H9 (cell line): Measurements from ENCODE around the gene EPB41L2. TPM values are rescaled to one million over a fixed set of nuclear protein-coding genes. Genes with fewer than 3 reads are reported as not detected.

ENCODE experiments used
- DNase-seq: peaks from one replicate; pipeline ENCODE4 v3.0.0-alpha.2; 2017
- H2AFZ ChIP-seq: one replicate; pipeline ENCODE4 v1.6.1; 2013; ENCODE audit warnings: mild to moderate bottlenecking, low read length, control low read depth, moderate library complexity
- H2AK5ac ChIP-seq: 2 replicates; pipeline ENCODE4 v1.6.1; 2013; ENCODE audit warnings: low read length, control low read depth, mixed read lengths; ENCODE audit not compliant: insufficient read length
- H2BK120ac ChIP-seq: one replicate; pipeline ENCODE4 v1.6.1; 2013; ENCODE audit warnings: low read depth, mild to moderate bottlenecking, low read length, control low read depth, inconsistent platforms; ENCODE audit not compliant: poor library complexity, severe bottlenecking
- H2BK12ac ChIP-seq: 2 replicates; pipeline ENCODE4 v1.6.1; 2013; ENCODE audit warnings: low read length, control low read depth, mixed read lengths, low read depth; ENCODE audit not compliant: insufficient read length
- H2BK15ac ChIP-seq: 2 replicates; pipeline ENCODE4 v1.6.1; 2013; ENCODE audit warnings: low read depth, low read length, control low read depth
- H2BK20ac ChIP-seq: one replicate; pipeline ENCODE4 v1.6.1; 2013; ENCODE audit warnings: low read depth, mild to moderate bottlenecking, low read length, control low read depth, inconsistent platforms; ENCODE audit not compliant: poor library complexity, severe bottlenecking
- H2BK5ac ChIP-seq: 2 replicates; pipeline ENCODE4 v1.6.1; 2013; ENCODE audit warnings: low read length, control low read depth, mixed read lengths; ENCODE audit not compliant: insufficient read length
- H3K14ac ChIP-seq: 2 replicates; pipeline ENCODE4 v1.6.1; 2013; ENCODE audit warnings: low read length, control low read depth; ENCODE audit not compliant: insufficient read depth
- H3K18ac ChIP-seq: 2 replicates; pipeline ENCODE4 v1.6.1; 2013; ENCODE audit warnings: low read depth, mild to moderate bottlenecking, mixed read lengths, low read length, control low read depth; ENCODE audit not compliant: insufficient read length
- H3K23ac ChIP-seq: 2 replicates; pipeline ENCODE4 v1.6.1; 2013; ENCODE audit warnings: low read length, control low read depth, mixed read lengths, low read depth; ENCODE audit not compliant: insufficient read length
- H3K23me2 ChIP-seq: 2 replicates; pipeline ENCODE4 v1.6.1; 2013; ENCODE audit warnings: low read depth, mild to moderate bottlenecking, mixed read lengths, low read length, control low read depth; ENCODE audit not compliant: insufficient read length, poor library complexity, severe bottlenecking
- H3K27ac ChIP-seq: 2 replicates; pipeline ENCODE4 v1.5.1; 2013; ENCODE audit warnings: low read length, control low read depth, mixed read lengths, low read depth; ENCODE audit not compliant: insufficient read length
- H3K27me3 ChIP-seq: 2 replicates; pipeline ENCODE4 v1.6.1; 2013; ENCODE audit warnings: low read length, control low read depth, inconsistent platforms; ENCODE audit not compliant: insufficient read depth
- H3K4ac ChIP-seq: 2 replicates; pipeline ENCODE4 v1.6.1; 2013; ENCODE audit warnings: low read depth, mild to moderate bottlenecking, control low read depth, inconsistent platforms, low read length, moderate library complexity
- H3K4me1 ChIP-seq: 2 replicates; pipeline ENCODE4 v1.6.1; 2013; ENCODE audit warnings: low read length, control low read depth, inconsistent platforms; ENCODE audit not compliant: insufficient read depth
- H3K4me2 ChIP-seq: 2 replicates; pipeline ENCODE4 v1.6.1; 2013; ENCODE audit warnings: low read length, control low read depth, mixed read lengths; ENCODE audit not compliant: insufficient read length, insufficient read depth
- H3K56ac ChIP-seq: 2 replicates; pipeline ENCODE4 v1.6.1; 2013; ENCODE audit warnings: low read depth, mild to moderate bottlenecking, mixed read lengths, low read length, control low read depth; ENCODE audit not compliant: insufficient read length
- H3K79me1 ChIP-seq: 2 replicates; pipeline ENCODE4 v1.6.1; 2013; ENCODE audit warnings: low read depth, mild to moderate bottlenecking, moderate library complexity, low read length, control low read depth, inconsistent platforms; ENCODE audit not compliant: insufficient read depth, poor library complexity, severe bottlenecking
- H3K79me2 ChIP-seq: 2 replicates; pipeline ENCODE4 v1.6.1; 2013; ENCODE audit warnings: low read length, control low read depth, inconsistent platforms; ENCODE audit not compliant: insufficient read depth
- H3K9ac ChIP-seq: 2 replicates; pipeline ENCODE4 v1.6.1; 2013; ENCODE audit warnings: low read length, control low read depth, mixed read lengths; ENCODE audit not compliant: insufficient read length; ENCODE audit errors: extremely low read depth
- H3K9me3 ChIP-seq: one replicate; pipeline ENCODE4 v1.6.1; 2013; ENCODE audit warnings: low read depth, low read length, inconsistent platforms; ENCODE audit not compliant: control insufficient read depth
- H3T11ph ChIP-seq: one replicate; pipeline ENCODE4 v1.6.1; 2013; ENCODE audit warnings: mild to moderate bottlenecking, low read length, control low read depth, inconsistent platforms
- H4K20me1 ChIP-seq: one replicate; pipeline ENCODE4 v1.6.1; 2013; ENCODE audit not compliant: control insufficient read depth, insufficient read length, insufficient read depth
- H4K5ac ChIP-seq: 2 replicates; pipeline ENCODE4 v1.6.1; 2013; ENCODE audit warnings: low read depth, mild to moderate bottlenecking, mixed read lengths, low read length, control low read depth; ENCODE audit not compliant: insufficient read length
- H4K8ac ChIP-seq: replicated peaks from 2 replicates; pipeline ENCODE4 v1.6.1; 2013; ENCODE audit warnings: low read length, control low read depth, mixed read lengths, low read depth; ENCODE audit not compliant: insufficient read length
- H4K91ac ChIP-seq: 2 replicates; pipeline ENCODE4 v1.6.1; 2013; ENCODE audit warnings: low read depth, mild to moderate bottlenecking, moderate library complexity, mixed read lengths, low read length, control low read depth; ENCODE audit not compliant: insufficient read length
- H3K27ac Mint-ChIP-seq, 3 experiments: 2 replicates in 2 of 3; 3 replicates in 1 of 3; pipeline ENCODE4 v1.8.0; 2020 to 2021; ENCODE audit warnings: mixed read lengths in 3 of 3, mild to moderate bottlenecking in 1 of 3, moderate library complexity in 1 of 3
- H3K27me3 Mint-ChIP-seq: 2 replicates; pipeline ENCODE4 v1.8.0; 2021; ENCODE audit warnings: low read depth, mild to moderate bottlenecking, moderate library complexity, mixed read lengths
- H3K36me3 Mint-ChIP-seq, 3 experiments: 2 replicates in 2 of 3; 3 replicates in 1 of 3; pipeline ENCODE4 v1.8.0; 2020 to 2021; ENCODE audit warnings: low read depth in 3 of 3, mixed read lengths in 3 of 3; ENCODE audit not compliant: insufficient read depth in 1 of 3
- H3K4me1 Mint-ChIP-seq, 2 experiments: 2 replicates each; pipeline ENCODE4 v1.8.0; 2020; ENCODE audit warnings: mixed read lengths in 2 of 2
- H3K4me3 Mint-ChIP-seq, 2 experiments: 2 replicates in 1 of 2; 3 replicates in 1 of 2; pipeline ENCODE4 v1.8.0; 2020 to 2021; ENCODE audit warnings: mild to moderate bottlenecking in 2 of 2, mixed read lengths in 2 of 2, moderate library complexity in 1 of 2
- H3K9me3 Mint-ChIP-seq, 2 experiments: 2 replicates in 1 of 2; 3 replicates in 1 of 2; pipeline ENCODE4 v1.8.0; 2020; ENCODE audit warnings: mild to moderate bottlenecking in 2 of 2, mixed read lengths in 2 of 2, moderate library complexity in 1 of 2
- CTCF ChIP-seq: fragments of 200-600 bp; sonication (generic); conservative IDR thresholded peaks from 3 replicates; pipeline ENCODE4 v1.8.0; 2021; ENCODE audit warnings: antibody characterized with exemption, mild to moderate bottlenecking
- WGBS: extraction: QIAGEN DNeasy Blood & Tissue Kit; methylation state at CpG from one replicate; pipeline ENCODE4 v1.1.7; 2013; ENCODE audit warnings: missing lambda C conversion rate, low lambda C conversion rate, mixed read lengths; ENCODE audit not compliant: insufficient read length; ENCODE audit errors: extremely low coverage; 5-methylcytosine and 5-hydroxymethylcytosine counted together
- total RNA-seq: library from RNA; stranded (reverse); gene quantifications from 2 replicates; pipeline ENCODE4 v1.2.1, GENCODE V29; 2021

Gene EPB41L2
- total RNA-seq, 1 experiment from 2014 or later, result 90.2 TPM

DNA sequence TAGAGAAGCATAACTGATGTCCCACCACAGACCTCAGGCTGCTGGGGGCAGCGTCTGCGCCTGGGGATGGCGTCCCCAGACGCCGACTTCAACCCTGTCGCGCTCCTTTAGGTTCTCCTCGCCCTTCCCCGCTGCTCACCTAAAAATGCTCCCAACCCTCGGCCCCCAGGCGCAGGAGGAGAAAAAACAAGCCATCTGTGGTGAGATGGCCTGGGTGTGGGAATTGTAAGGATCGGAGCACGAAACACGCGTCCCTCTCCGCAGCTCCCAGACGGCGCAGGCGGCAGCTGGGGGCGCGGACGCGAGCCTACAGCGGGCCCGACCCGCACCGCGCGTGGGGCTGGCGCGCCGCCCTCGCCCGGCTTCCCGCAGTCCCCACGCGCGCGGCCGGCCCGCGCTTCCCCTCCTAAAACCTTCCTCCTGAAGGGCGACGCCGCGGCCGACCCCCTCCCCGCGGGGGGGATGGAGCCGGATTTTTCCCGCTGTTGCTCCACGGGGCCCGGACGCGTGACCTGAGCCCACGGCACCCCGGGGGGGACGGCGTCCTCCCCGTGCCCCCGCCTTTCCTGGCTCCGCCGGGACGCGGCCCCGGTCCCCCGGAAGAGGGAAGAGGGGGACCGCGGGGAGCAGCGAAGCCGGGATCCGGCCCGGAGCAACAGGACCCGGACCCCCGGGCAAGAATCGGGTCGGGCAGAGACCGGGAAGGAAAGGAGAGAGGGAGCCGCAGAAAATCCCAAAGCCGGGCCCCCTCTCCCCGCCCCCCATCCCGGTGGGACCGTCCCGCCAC, 611 bp downstream of the EPB41L2 start:
- Histone ChIP-seq H3K56ac (no peak overlapping the region), H2BK120ac (no peak overlapping the region), H4K5ac (no peak overlapping the region), H3K27me3 (no peaks in the 10 kb centered on the region), H3K79me1 (no peaks in the 10 kb centered on the region), H2BK20ac (no peak overlapping the region), H4K8ac (no peak overlapping the region), H3K9me3 (no peaks in the 10 kb centered on the region), H3K9ac (peak overlapping the region; percentile 67), H3K79me2 (peaks cover 3% of the 10 kb centered on the region; the same call in 1 of the 2 replicates), H3K14ac (no peak overlapping the region; the same call in none of the 2 replicates), H4K91ac (no peak overlapping the region), H3K4ac (no peak overlapping the region), H2BK12ac (no peak overlapping the region), H2AFZ (no peak overlapping the region), H3K4me2 (peak overlapping the region; percentile 85), H3K27ac (no peak overlapping the region), H3K4me1 (0 out of 2 replicates have a peak, but pooled peaks cover 4% of the 10 kb centered on the region), H3K23ac (no peak overlapping the region), H2AK5ac (no peak overlapping the region), H3K23me2 (peaks cover 12% of the 10 kb centered on the region), H3K18ac (peak overlapping the region; percentile 34), H2BK5ac (no peak overlapping the region), H2BK15ac (no peak overlapping the region), H4K20me1 (no peaks in the 10 kb centered on the region), H3T11ph (no peak overlapping the region)
- H3K27me3 Mint-ChIP-seq, result peaks cover 21% of the 10 kb centered on the region
- H3K9me3 Mint-ChIP-seq, result no peaks in the 10 kb centered on the region; a peak in 1 of 5 replicates
- peak; percentile 32 for DNase-seq
- TF ChIP-seq CTCF, result no peak
- H3K36me3 Mint-ChIP-seq, result peaks cover 0 to 4% (median 0%) of the 10 kb centered on the region in 3 experiments; a peak in 2 of 7 replicates
- H3K4me3 Mint-ChIP-seq, result peak overlapping the region; percentile 87 to 91
- peak overlapping the region in 2 of 3 experiments; percentile 55 to 92; a peak in 4 of 7 replicates for H3K27ac Mint-ChIP-seq
- no CpG with 5 or more reads among the region's 84 CpGs for WGBS
- H3K4me1 Mint-ChIP-seq, result peaks cover 30 to 33% of the 10 kb centered on the region in 2 experiments
